ENCODE data around the gene EFNA2.
"Not testable (repeated sequence)": the region's sequence is repeated elsewhere in the genome, so short reads cannot be mapped to it uniquely, and the experiment has no call there.

EFNA2 gene

DNA sequence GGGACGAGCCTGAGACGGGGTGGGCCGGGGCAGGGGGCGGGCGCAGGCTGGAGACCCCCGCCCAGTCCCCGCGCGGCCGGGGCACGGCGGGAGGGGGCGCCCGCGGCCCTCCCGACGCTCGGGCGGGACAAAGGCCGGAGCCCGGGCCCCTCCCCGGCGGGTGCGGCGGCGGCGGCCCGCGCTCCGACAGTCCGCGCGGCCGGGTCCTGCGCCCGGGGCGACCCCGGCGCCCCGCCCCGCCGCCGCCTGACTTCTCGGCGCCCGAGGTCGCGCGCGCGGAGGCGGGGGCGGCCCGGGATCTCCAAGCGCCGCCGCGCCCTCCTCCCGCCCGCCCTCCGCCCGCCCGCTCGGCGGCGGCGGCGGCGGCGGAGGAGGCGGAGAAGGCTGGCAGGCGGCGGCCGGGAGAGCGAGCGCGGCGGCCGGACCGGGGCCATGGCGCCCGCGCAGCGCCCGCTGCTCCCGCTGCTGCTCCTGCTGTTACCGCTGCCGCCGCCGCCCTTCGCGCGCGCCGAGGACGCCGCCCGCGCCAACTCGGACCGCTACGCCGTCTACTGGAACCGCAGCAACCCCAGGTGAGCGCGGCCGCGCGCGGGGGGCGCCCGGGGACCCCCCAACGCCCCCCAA, at the start of gene EFNA2:
Gene EFNA2, plus strand, starts transcription at position 137 of the 624 bp plus-strand sequence. Its CDS starts 296 bp downstream, at position 433.
- no peak for DNase-seq (ENCODE audit: low read depth in 2 of 2)

GRCh38 chr19:1236576-1236975, 49.1 kb upstream of the EFNA2 start:
- DNase-seq (ENCODE audit: low read depth in 2 of 2) = no peak

DNA sequence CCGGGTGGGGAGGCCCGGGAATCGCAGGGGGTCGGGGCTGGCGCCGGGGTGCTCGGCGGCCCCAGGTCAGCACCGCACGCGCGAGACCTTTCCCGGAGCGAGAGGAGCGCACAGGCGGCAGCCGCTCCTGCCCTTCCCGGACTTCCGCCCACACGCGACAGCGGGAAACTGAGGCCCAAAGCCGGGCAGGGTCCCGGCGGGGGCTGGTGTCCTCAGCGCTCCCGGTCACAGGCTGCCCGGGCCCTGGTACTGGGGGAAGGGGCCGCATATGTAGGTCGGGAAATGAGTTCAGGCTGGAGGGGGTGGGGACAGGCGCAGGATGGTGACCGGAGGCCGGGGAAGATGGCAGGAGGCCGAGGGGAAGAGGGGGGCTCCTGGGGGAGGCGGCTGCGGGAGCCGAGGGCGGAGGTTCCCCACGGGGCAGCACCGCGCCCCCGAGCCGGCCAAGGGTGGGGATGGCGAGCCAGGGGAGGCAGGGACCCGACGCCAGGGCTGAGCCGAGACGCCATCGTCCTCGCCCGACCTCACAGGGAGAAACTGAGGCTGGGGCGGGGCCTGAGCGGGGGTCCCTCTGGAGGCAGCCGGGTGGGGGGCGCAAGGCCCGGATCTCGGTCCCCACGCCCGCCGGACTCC, 48.5 kb upstream of the EFNA2 start:
- DNase-seq (ENCODE audit: low read depth in 2 of 2) = no peak

GRCh38 chr19:1237754-1238368, 47.8 kb upstream of the EFNA2 start, which contains the start of gene CBARP:
CBARP (minus strand) TSS chr19:1238005; CDS start chr19:1236100, 1,905 bp downstream.
- DNase-seq (ENCODE audit: low read depth in 2 of 2) = no peak

DNA sequence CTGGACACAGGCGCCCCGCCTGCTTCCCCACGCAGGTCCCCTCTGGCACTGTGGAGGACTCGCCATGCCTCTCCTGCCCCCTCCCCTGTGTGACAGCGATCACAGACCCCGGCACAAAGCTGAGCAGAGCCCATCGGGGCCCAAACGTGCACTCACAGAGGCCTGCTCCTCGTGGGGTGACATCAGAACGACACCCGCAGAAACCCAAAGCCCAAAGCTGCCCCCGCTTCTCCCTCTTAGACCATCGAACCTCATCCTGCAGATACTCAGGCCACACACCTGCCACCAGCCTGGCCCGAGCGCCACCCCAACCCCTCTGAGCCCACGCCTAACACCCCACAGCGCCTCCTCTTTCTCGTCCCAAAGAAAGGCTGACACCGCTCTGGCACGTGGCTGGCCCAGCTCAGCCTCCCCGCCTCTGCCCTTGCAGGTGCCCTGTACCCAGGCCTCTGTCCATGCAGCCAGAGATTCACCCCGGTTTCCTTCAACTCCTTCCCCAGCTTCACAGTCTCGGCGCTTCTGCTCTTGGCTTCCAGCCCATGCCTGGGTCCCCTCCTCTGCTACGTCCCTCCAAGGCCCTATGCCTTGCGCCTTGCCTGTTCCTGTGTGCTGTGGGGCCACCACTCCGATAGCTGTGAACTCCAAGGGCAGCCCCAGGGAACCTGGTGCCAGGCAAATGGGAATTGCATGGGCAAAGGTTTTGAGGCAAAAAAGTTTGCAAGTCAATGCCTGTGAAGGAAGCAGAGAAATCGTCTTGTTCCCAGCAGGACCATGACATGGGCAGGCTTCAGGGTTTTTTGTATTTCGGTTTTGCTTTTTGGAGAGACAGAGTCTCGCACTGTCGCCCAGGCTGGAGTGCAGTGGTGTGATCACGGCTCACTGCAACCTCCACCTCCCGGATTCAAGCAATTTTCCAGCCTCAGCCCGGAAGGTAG, 47.0 kb upstream of the EFNA2 start:
- DNase-seq (ENCODE audit: low read depth in 2 of 2) = no peak

DNA sequence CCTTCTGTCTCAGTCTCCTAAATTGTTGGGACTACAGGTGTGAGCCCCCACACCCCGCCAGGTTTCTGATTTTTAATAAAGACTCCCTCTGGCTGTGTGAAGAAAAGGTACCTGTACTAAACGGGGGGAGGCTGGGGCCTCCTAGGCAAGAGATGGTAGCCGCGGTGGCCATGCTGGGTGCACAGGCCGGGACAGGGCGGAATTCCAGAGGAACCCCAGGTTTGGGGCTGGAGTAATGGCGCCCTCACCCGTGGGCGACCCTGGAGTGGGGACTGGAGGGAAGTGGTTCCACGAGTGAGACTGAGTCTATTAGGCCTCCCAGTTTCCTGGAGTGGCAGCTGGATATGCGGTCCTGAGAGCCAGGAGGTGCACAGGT, 46.3 kb upstream of the EFNA2 start:
- no peak for DNase-seq (ENCODE audit: low read depth in 2 of 2)

DNA sequence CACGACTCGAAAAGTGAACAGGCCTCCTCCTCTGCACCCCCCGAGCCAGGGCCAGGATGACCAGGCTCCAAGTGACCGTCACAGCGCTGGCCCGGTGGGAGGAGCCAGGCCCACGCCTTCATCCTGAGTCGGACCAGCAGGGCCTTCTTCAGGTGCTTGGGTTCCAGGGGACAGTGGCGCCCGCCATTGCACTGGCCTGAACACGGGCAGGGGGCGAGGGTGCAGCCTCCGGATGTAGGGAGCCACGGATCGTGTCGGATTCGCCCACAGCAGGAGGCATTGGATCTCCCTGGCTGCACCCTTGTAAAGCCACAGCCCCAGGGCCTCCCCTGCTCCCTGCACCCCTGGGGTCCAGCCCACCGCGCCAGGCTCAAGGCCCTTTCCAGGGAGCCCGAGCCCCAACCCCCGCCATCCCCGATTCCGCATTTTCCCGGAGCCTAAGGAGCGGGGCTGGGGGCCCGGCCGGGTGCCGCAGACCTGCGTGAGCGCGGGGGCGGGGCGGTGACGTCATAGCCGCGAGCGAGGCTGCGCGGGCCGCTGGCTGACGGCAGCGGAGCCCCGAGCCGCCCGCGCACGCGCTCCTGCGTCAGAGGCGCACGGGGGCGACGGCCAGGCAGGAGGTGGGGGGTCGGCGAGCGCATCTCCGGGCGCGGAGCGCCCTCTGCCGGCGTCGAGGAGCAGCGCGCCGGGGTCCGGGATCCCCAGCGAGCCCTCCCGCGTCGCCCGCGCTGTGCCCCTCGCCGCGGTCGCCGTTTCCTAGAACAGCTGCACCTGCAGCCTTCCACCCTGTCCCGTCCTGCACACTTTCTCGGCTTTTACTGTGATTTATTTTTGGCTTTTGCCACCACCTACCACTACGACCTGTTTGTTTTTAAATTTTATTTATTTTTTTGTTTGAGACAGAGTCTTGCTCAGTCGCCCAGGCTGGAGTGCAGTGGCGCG, 45.6 kb upstream of the EFNA2 start:
- peak; percentile 83 to 96 for DNase-seq (ENCODE audit: low read depth in 2 of 2)

DNA sequence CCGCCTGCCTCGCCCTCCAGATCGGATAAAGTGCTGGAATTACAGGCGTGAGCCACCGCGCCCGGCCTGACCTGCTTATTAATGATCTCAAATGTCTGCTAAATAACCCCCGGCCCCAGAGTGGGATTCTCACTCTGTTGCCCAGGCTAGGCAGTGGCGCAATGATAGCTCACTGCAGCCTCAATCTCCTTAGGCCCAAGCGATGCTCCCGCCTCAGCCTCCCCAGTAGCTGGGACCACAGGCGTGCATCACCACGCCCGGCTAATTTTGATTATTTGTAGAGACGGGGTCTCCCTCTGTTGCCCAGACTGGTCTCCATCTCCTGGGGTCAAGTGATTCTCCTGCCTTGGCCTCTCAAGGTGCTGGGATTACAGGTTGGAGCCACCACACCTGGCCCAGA, 44.7 kb upstream of the EFNA2 start:
- no peak for DNase-seq (ENCODE audit: low read depth in 2 of 2)

- DNase-seq (ENCODE audit: low read depth in 2 of 2) = peak; percentile 77 to 90
Measured at GRCh38 chr19:1241417-1242095, 44.1 kb upstream of the EFNA2 start, which contains the start of gene ATP5F1D. ATP5F1D (plus strand) TSS chr19:1241751; CDS start chr19:1241851, 100 bp downstream.

DNA sequence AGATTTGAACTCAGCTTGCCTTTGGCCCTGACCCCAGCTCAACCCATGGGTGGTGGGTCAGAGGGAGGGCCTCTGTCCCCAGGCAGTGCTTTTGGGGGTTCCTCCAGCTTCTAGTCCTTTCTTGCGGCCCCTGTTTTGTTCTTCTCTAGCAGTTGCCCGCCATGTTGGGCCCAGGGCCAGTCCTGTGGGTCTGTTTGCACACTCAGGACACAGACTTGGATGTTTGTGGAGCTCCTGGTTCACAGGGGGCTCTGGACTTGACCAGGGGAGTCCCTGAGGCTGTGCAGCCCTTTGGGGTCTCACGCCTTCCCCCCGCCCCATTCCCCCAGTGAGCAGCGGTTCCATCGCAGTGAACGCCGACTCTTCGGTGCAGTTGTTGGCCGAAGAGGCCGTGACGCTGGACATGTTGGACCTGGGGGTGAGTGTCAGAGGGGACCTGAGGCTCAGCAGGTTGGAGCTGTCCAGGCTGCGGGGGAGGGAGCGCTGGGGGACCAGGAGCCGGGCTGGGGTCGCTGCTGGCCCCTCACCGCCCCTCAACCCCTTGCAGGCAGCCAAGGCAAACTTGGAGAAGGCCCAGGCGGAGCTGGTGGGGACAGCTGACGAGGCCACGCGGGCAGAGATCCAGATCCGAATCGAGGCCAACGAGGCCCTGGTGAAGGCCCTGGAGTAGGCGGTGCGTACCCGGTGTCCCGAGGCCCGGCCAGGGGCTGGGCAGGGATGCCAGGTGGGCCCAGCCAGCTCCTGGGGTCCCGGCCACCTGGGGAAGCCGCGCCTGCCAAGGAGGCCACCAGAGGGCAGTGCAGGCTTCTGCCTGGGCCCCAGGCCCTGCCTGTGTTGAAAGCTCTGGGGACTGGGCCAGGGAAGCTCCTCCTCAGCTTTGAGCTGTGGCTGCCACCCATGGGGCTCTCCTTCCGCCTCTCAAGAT, 41.6 kb upstream of the EFNA2 start:
- peak; percentile 72 to 76 for DNase-seq (ENCODE audit: low read depth in 2 of 2)

- no peak for DNase-seq (ENCODE audit: low read depth in 2 of 2)
Measured at GRCh38 chr19:1244693-1245451, 40.8 kb upstream of the EFNA2 start.

GRCh38 chr19:1245494-1246264, 40.0 kb upstream of the EFNA2 start:
- no peak for DNase-seq (ENCODE audit: low read depth in 2 of 2)

GRCh38 chr19:1246265-1247087, 39.2 kb upstream of the EFNA2 start:
- DNase-seq (ENCODE audit: low read depth in 2 of 2) = not testable (repeated sequence)

DNA sequence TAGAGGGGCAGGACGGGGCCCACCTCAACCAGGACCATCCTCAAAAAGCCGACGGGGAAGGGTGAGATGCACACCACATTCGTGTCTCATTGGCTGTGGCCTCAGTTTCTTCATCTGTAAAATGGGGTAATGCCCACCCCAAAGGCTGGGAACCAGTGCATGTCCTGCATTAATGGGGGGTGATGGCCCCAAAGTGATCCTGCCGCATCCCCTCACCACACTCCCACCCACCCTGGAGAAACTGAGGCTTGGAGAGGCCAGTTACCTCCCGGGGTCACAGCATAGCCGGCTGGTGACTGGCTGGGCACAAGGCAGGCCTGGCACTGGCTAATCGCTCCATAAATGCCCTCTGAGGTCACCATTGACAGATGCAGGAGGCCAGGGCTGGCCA, 37.9 kb upstream of the EFNA2 start:
- no peak for DNase-seq (ENCODE audit: low read depth in 2 of 2)

DNA sequence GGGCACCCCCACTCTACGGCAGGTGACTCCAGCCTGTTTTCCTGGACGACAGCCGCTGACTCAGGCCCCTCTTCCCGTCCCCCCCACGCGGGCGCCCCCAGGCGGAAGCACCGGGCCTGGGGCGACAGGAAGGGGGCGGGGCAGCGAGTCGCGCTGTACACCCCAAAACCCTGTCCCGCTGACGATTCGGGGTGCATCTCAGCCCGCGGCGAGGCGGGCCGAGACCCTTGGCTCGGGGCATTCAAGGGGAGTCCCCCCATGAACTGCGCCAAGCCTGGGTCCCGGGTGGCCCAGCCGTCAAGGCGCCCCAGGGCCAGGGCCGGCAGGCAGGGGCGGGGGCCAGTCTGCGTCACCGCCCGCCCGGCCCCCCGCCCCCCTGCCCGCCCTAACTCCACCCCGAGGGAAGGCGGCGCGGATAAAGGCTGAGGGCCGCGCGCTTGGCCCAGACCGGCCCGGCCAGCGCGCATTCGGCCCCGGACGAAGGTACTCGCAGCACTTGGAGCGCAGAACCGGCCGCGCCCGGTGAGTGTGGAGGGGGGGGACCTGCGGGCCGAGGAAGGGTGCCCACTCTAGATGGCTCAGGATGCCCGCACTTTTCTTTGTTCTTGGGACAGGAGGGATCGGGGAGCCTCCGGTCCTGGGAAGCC, 37.4 kb upstream of the EFNA2 start, which contains the start of gene MIDN:
Gene MIDN, plus strand, starts transcription at position 445 of the 647 bp plus-strand sequence. CDS start 1,714 bp downstream, outside the sequence.
- no peak for DNase-seq (ENCODE audit: low read depth in 2 of 2)

GRCh38 chr19:1248786-1249297, 36.8 kb upstream of the EFNA2 start:
- peak; percentile 68 to 82 for DNase-seq (ENCODE audit: low read depth in 2 of 2)
